Subcutaneous preadipocyte (primary cell): ENCODE results near the gene CRB2. TPM values are rescaled to one million over a fixed set of nuclear protein-coding genes. Genes with fewer than 3 reads are reported as not detected.

Experiments used
- small RNA-seq: library from RNA; depleted of rRNA; stranded (forward); fragments of <200 nt; gene quantifications from one replicate; pipeline ENCODE3, GENCODE V24; 2012
- total RNA-seq: library from RNA; depleted of rRNA; stranded (reverse); fragments of >200 nt; gene quantifications from 2 replicates; pipeline ENCODE4 v1.2.3, GENCODE V29; 2012

CRB2 gene
- total RNA-seq = under 0.01 TPM in 1 of 2 replicates, not detected in the other

GRCh38 chr9:123355761-123356431, at the start of gene CRB2:
TSS of gene CRB2 (plus strand) at chr9:123356197. CDS start at chr9:123356261, 64 bp downstream.

Small RNAs within 50 kb of the gene (small RNA-seq; reads per million reads assigned to genes)
- gene MIR601 = not detected

Other genes with a start within 250 kb of the CRB2 start
- 2.2 and 2.9 TPM in 2 replicates for gene STRBP, start 87.6 kb upstream of the CRB2 start, total RNA-seq